Heart left ventricle (tissue), 16 donors: ENCODE results near the gene PSD4. TPM values are rescaled to one million over a fixed set of nuclear protein-coding genes. Genes with fewer than 3 reads are reported as not detected.

Source experiments
- ATAC-seq, 4 donors: fragments of 200-7000 bp; cut with Tn5 transposase; one replicate each; pipeline ENCODE4 v1.9.1; 2020 to 2022; ENCODE audit warnings: moderate library complexity in 4 of 4, mild to moderate bottlenecking in 3 of 4, moderate number of reproducible peaks in 1 of 4
- DNase-seq, 5 donors: peaks; one replicate each; pipeline ENCODE4 v3.0.0-alpha.2; 2020
- H3K27ac ChIP-seq, 12 donors: fragments of 200-600 bp; sonication (generic) in 4 of 12; one replicate each; pipeline versions ENCODE4 v1.5.0 to v1.8.0; 2016 to 2022; ENCODE audit warnings: mild to moderate bottlenecking in 2 of 12
- H3K27me3 ChIP-seq, 9 donors: fragments of 200-600 bp; sonication (generic) in 2 of 9; one replicate each; pipeline versions ENCODE4 v1.5.1 to v1.8.0; 2016 to 2022; ENCODE audit warnings: mild to moderate bottlenecking in 3 of 9
- H3K36me3 ChIP-seq, 9 donors: fragments of 200-600 bp; sonication (generic) in 2 of 9; one replicate each; pipeline versions ENCODE4 v1.5.0 to v1.8.0; 2018 to 2022; ENCODE audit warnings: mild to moderate bottlenecking in 2 of 9
- H3K4me1 ChIP-seq, 12 donors: fragments of 200-600 bp; sonication (generic) in 4 of 12; one replicate each; pipeline versions ENCODE4 v1.5.0 to v1.8.0; 2016 to 2022; ENCODE audit warnings: mild to moderate bottlenecking in 3 of 12
- H3K4me3 ChIP-seq, 12 donors: fragments of 200-600 bp; sonication (generic) in 4 of 12; one replicate each; pipeline versions ENCODE4 v1.5.0 to v1.8.0; 2017 to 2022; ENCODE audit warnings: mild to moderate bottlenecking in 9 of 12, moderate library complexity in 4 of 12
- H3K9me3 ChIP-seq, 12 donors: fragments of 200-600 bp; sonication (generic) in 4 of 12; one replicate each; pipeline versions ENCODE4 v1.5.0 to v1.8.0; 2016 to 2022; ENCODE audit warnings: mild to moderate bottlenecking in 1 of 12
- POLR2A ChIP-seq, 2 donors: fragments of 450-650 bp; IDR thresholded peaks; one replicate each; pipeline ENCODE4 v1.6.1; 2017; ENCODE audit warnings: antibody characterized with exemption in 2 of 2, mild to moderate bottlenecking in 2 of 2, moderate library complexity in 2 of 2
- WGBS, 4 donors: extraction: QIAGEN DNeasy Blood & Tissue Kit in 2 of 4; methylation state at CpG; one replicate each; pipeline versions ENCODE4 v1.1.5 to v1.1.7; 2013 to 2018; 5-methylcytosine and 5-hydroxymethylcytosine counted together
- intact Hi-C, 10 donors: fragments of 100-400 bp; cut with DNase I; formaldehyde crosslinking; loops; one replicate each; pipeline versions ENCODE4 v1.11.1 to v1.14.2; 2022
- polyA plus RNA-seq, 2 donors: library from polyadenylated mRNA; stranded (reverse); fragments of 200-250 nt; gene quantifications; one replicate each; pipeline ENCODE4 v1.2.3, GENCODE V29; 2013
- total RNA-seq, 9 donors: library from RNA; depleted of rRNA in 2 of 9; stranded (reverse); fragments of >200 nt in 2 of 9; fragmentation: NEBNext Ultra II Directional in 3 of 9; extraction: Animal tissue kit (Norgen Biotek cat#: 25700) in 3 of 9; gene quantifications; one replicate each; pipeline versions ENCODE4 v1.1.0 to v1.2.4, GENCODE V29; 2016 to 2023
- TF ChIP-seq, protein P1 (sequence below), 12 donors: fragments of 200-600 bp; sonication (generic) in 4 of 12; IDR thresholded peaks; one replicate each; pipeline versions ENCODE4 v1.5.0 to v1.8.0; 2018 to 2022; ENCODE audit warnings: antibody characterized with exemption in 12 of 12, mild to moderate bottlenecking in 5 of 12
- donor health status: ischemic (EF 13 %, LVEDD 7.1; RV severe dilation, severe dysfunction).
- donor health status: healthy with polysubstance abuse.
- donor health status: DM: no; HTN: yes; CAD: no.
- donor health status: DM: no; HTN: no; CAD: no.
- donor health status: ischemic (EF 25% LVEDD 6.9; RV normal size, moderate dysfunction).
- donor health status: ischemic (EF 25% LVEDD 5.7; RV mildly dilated, moderate dysfunction).
- donor health status: healthy.
- donor health status: DM: yes; HTN: yes; CAD: no.
- donor health status: ischemic (EF 35%, LVEDD 5.7; RV mildly dilated, moderate dysfunction).
- donor health status: nonischemic (EF 11% LVEDD 7.7; RV severe dilation, severe dysfunction).
- donor health status: DM: yes; HTN: yes; CAD: no.
- donor health status: PGD.
- donor health status: ischemic (EF 29% LVEDD 5.4; RV normal size, mild dysfunction).
- donor health status: nonischemic (EF 23%, LVEDD 6.1; RV moderate dilation, normal function).

The PSD4 gene
- total and polyA plus RNA-seq, 11 donors, result 0.65 to 23.4 (median 1.9) TPM

DNA sequence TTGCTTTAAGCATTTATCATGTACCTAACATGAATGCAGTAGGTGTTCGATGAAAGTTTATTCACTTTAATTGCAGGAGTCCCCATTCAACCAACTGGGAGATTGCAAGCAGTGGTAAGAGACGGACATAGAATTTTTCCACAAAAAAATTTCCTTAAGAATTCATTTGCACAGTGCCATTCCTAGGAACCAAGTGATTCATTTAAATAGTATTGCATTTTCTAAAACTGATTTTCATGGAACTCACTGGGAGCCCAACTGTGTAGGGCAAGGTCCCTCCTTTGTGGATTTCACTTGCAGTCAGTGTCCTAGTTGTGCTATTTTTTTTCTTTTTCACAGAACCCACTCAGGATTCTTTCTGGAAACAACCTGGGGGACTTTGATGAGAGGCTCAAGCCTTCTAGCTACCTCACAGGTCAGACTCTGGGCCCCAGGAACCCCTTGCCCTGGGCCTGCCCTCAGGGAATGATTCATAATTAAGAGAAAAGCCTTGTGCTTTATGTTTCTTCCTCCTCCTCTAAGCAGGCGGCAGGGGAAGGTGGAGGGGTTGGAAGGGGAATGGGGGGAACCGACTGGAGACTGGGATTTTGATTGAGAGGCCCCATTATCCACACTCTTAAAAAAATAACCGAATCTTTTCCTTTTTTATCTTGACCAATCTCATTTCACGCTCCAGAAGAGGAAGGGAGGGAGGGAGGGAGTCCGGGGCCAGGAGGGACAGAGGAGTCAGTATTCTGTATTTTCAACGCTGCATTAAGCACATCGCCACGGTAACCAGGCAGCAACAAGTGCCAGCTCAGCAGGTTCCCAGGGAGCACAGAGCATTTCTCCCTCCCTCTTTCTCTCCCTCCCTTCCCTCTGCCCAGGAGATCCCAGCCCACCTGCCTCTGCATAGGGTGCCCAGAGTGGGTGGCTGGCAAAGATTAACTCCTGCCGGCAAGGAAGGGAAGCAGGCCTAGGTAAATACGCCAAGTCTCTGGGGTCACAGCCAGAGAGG, 51.8 kb downstream of the PSD4 start:
- Histone ChIP-seq H3K27ac (no peak overlapping the region), H3K27me3 (no peaks in the 10 kb centered on the region), H3K9me3 (no peaks in the 10 kb centered on the region), H3K36me3 (no peaks in the 10 kb centered on the region), H3K4me3 (no peak overlapping the region), H3K4me1 (peaks cover 0 to 15% (median 0%) of the 10 kb centered on the region in 12 donors)
- intact Hi-C loops, result no loop called here
- ATAC-seq, result peak in 2 of 4 donors; percentile 11 to 56
- no peak for TF ChIP-seq POLR2A (IDR thresholded peaks at IDR 0.05)
- TF ChIP-seq, protein P1, sequence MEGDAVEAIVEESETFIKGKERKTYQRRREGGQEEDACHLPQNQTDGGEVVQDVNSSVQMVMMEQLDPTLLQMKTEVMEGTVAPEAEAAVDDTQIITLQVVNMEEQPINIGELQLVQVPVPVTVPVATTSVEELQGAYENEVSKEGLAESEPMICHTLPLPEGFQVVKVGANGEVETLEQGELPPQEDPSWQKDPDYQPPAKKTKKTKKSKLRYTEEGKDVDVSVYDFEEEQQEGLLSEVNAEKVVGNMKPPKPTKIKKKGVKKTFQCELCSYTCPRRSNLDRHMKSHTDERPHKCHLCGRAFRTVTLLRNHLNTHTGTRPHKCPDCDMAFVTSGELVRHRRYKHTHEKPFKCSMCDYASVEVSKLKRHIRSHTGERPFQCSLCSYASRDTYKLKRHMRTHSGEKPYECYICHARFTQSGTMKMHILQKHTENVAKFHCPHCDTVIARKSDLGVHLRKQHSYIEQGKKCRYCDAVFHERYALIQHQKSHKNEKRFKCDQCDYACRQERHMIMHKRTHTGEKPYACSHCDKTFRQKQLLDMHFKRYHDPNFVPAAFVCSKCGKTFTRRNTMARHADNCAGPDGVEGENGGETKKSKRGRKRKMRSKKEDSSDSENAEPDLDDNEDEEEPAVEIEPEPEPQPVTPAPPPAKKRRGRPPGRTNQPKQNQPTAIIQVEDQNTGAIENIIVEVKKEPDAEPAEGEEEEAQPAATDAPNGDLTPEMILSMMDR (IDR thresholded peaks at IDR 0.05), result no peak
- no peak for DNase-seq
- WGBS, 4 donors, result 62 to 69% (median 68%) methylated on average over 12 of the region's 12 CpGs

DNA sequence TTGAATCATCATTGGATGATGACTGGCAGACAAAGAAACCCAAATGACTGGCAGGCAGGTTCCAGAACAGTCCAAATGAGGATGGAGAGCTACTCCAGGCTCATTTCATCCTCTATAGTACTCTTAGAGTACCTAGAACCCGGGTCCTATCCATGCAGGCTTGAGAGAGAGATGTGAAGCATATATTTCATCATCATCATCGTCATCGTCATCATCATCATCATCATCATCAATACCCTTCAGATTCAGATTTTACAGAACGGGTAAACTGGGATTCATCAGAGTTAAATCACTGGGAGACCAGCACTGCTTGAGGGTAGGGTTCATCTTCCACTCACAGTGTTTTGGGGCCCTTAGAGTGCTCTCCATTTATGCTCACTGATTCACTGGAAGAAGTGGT, 52.7 kb downstream of the PSD4 start:
- Histone ChIP-seq H3K27me3 (no peaks in the 10 kb centered on the region), H3K27ac (no peak overlapping the region), H3K4me3 (no peak overlapping the region), H3K4me1 (peaks cover 0 to 16% (median 0%) of the 10 kb centered on the region in 12 donors), H3K36me3 (no peaks in the 10 kb centered on the region), H3K9me3 (no peaks in the 10 kb centered on the region)
- 62 to 95% (median 72%) methylated on average over 4 of the region's 4 CpGs for whole genome bisulfite sequencing, 4 donors
- ATAC-seq, result no peak
- no peak for TF ChIP-seq POLR2A (IDR thresholded peaks at IDR 0.05)
- intact Hi-C loops, result no loop called here
- no peak for DNase-seq

GRCh38 chr2:113227290-113227689, 53.5 kb downstream of the PSD4 start:
- Histone ChIP-seq H3K4me1 (peaks cover 0 to 20% (median 2%) of the 10 kb centered on the region in 12 donors), H3K27ac (no peak overlapping the region), H3K36me3 (no peaks in the 10 kb centered on the region), H3K27me3 (no peaks in the 10 kb centered on the region), H3K9me3 (no peaks in the 10 kb centered on the region), H3K4me3 (no peak overlapping the region)
- WGBS, 4 donors, result 72 to 89% (median 86%) methylated on average over 1 of the region's 1 CpG
- ATAC-seq, result no peak
- intact Hi-C loops, result no loop called here
- no peak for DNase-seq
- no peak for TF ChIP-seq POLR2A (IDR thresholded peaks at IDR 0.05)
- TF ChIP-seq, protein P1 (IDR thresholded peaks at IDR 0.05), result no peak

DNA sequence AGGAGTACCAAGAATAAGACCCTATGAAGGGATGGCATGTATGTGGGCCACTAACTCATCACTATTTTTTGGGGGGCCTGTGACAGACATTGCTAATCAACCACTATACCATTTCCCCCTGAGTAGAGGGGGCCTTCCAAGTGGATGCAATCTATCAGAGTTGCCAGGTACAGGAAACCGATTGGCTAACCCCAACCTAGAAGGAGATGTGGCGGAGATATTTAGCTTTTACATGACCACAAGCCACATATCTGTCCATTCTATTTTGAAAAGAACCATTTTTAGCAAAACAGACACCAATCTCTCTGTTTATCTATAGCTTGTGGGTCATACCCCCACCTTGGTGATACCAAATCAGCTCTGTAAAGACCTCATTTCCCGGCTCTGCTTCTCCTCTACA, 53.9 kb downstream of the PSD4 start:
- H3K4me3 ChIP-seq, result no peak overlapping the region
- ATAC-seq (no peak), DNase-seq (no peak)
- H3K9me3 ChIP-seq, result no peaks in the 10 kb centered on the region
- H3K4me1 ChIP-seq, result peaks cover 0 to 24% (median 4%) of the 10 kb centered on the region in 12 donors
- no peaks in the 10 kb centered on the region for H3K36me3 ChIP-seq
- WGBS, 4 donors, result 88 to 95% (median 93%) methylated on average over 3 of the region's 3 CpGs
- no peak overlapping the region for H3K27ac ChIP-seq
- TF ChIP-seq POLR2A (IDR thresholded peaks at IDR 0.05), result no peak
- TF ChIP-seq, protein P1 (IDR thresholded peaks at IDR 0.05), result no peak
- H3K27me3 ChIP-seq, result no peaks in the 10 kb centered on the region
- intact Hi-C loops, result no loop called here
